Measurements from ENCODE around the gene MYOZ3.

DNA sequence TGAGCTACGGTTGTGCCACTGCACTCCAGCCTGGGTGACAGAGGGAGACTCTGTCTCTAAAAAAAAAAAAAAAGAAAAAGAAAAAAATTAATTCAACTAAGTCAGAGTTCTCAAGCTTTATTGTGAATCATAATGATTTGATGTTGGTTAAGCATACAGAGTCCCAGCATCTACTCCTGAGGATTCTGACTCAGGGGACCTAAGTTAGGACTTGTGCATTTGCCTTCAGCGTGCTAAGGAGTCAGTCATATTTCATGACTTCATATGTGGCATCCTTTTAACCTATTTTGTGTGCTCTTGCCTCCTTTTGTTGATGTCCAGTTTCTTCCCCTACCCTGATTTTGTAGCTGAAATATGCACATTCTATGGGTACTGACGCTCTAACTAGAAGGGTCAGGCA, 2.9 kb downstream of the MYOZ3 start:
- no peak for TF ChIP-seq POLR2A (IDR thresholded peaks at IDR 0.05)
- TF ChIP-seq, protein P1, sequence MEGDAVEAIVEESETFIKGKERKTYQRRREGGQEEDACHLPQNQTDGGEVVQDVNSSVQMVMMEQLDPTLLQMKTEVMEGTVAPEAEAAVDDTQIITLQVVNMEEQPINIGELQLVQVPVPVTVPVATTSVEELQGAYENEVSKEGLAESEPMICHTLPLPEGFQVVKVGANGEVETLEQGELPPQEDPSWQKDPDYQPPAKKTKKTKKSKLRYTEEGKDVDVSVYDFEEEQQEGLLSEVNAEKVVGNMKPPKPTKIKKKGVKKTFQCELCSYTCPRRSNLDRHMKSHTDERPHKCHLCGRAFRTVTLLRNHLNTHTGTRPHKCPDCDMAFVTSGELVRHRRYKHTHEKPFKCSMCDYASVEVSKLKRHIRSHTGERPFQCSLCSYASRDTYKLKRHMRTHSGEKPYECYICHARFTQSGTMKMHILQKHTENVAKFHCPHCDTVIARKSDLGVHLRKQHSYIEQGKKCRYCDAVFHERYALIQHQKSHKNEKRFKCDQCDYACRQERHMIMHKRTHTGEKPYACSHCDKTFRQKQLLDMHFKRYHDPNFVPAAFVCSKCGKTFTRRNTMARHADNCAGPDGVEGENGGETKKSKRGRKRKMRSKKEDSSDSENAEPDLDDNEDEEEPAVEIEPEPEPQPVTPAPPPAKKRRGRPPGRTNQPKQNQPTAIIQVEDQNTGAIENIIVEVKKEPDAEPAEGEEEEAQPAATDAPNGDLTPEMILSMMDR (IDR thresholded peaks at IDR 0.05): no peak
- no peak for TF ChIP-seq POLR2AphosphoS5 (IDR thresholded peaks at IDR 0.05)

Data from breast epithelium (tissue), 3 donors.